Aorta (tissue), 5 donors: ENCODE results near the gene GRIK4. TPM values are rescaled to one million over a fixed set of nuclear protein-coding genes. Genes with fewer than 3 reads are reported as not detected.

Source experiments
- ATAC-seq: fragments of 200-7000 bp; cut with Tn5 transposase; one replicate; pipeline ENCODE4 v1.9.1; 2022; ENCODE audit warnings: moderate library complexity; ENCODE audit not compliant: low FRiP score
- DNase-seq, 2 donors: peaks; one replicate each; pipeline ENCODE4 v3.0.0-alpha.2; 2020
- H3K27ac ChIP-seq, 2 donors: one replicate each; pipeline ENCODE4 v1.5.1; 2013; ENCODE audit warnings: low read length in 2 of 2, mild to moderate bottlenecking in 2 of 2, moderate library complexity in 2 of 2, control low read depth in 1 of 2, inconsistent platforms in 1 of 2, low read depth in 1 of 2
- H3K27me3 ChIP-seq, 2 donors: one replicate each; pipeline ENCODE4 v1.6.1; 2013; ENCODE audit warnings: control low read depth in 1 of 2, low read length in 1 of 2, mild to moderate bottlenecking in 1 of 2, moderate library complexity in 1 of 2; ENCODE audit not compliant: insufficient read depth in 2 of 2, control insufficient read depth in 1 of 2
- H3K36me3 ChIP-seq, 2 donors: one replicate each; pipeline ENCODE4 v1.6.1; 2013; ENCODE audit warnings: control low read depth in 1 of 2, low read length in 1 of 2, mild to moderate bottlenecking in 1 of 2; ENCODE audit not compliant: insufficient read depth in 2 of 2, control insufficient read depth in 1 of 2
- H3K4me1 ChIP-seq, 2 donors: one replicate each; pipeline ENCODE4 v1.6.1; 2013; ENCODE audit warnings: low read length in 2 of 2, control low read depth in 1 of 2, mild to moderate bottlenecking in 1 of 2, moderate library complexity in 1 of 2; ENCODE audit not compliant: insufficient read depth in 2 of 2, control insufficient read depth in 1 of 2
- H3K4me3 ChIP-seq, 2 donors: one replicate each; pipeline ENCODE4 v1.5.1; 2013; ENCODE audit warnings: low read length in 2 of 2, control low read depth in 1 of 2, mild to moderate bottlenecking in 1 of 2
- H3K9me3 ChIP-seq: one replicate; pipeline ENCODE4 v1.6.1; 2013; ENCODE audit warnings: mild to moderate bottlenecking, low read length; ENCODE audit not compliant: control insufficient read depth
- WGBS, 2 donors: extraction: QIAGEN DNeasy Blood & Tissue Kit; methylation state at CpG; one replicate each; pipeline ENCODE4 v1.1.7; 2013; 5-methylcytosine and 5-hydroxymethylcytosine counted together
- intact Hi-C, 2 donors: fragments of 100-400 bp; cut with DNase I; formaldehyde crosslinking; loops; one replicate each; pipeline versions ENCODE4 v1.14.2 to v1.15.0; 2022
- polyA plus RNA-seq, 2 donors: library from polyadenylated mRNA; stranded (reverse); fragments of 200-250 nt; gene quantifications; one replicate each; pipeline ENCODE4 v1.2.3, GENCODE V29; 2013
- total RNA-seq, 2 donors: library from RNA; stranded (reverse); fragmentation: NEBNext Ultra II Directional; extraction: Animal tissue kit (Norgen Biotek cat#: 25700); gene quantifications; one replicate each; pipeline ENCODE4 v1.2.1, GENCODE V29; 2021
- donor health status: healthy with polysubstance abuse.
- donor health status: Bipolar disorder and iron deficiency.
- donor health status: DM: no; HTN: no; CAD: no.
- donor health status: DM: no; HTN: no; CAD: no.
- donor health status: DM: yes; HTN: yes; CAD: no.

The GRIK4 gene
- total and polyA plus RNA-seq, 4 donors: not detected

- ATAC-seq (no peak), DNase-seq (no peak)
- Histone ChIP-seq H3K4me3 (no peak overlapping the region), H3K4me1 (no peaks in the 10 kb centered on the region), H3K9me3 (no peaks in the 10 kb centered on the region), H3K36me3 (no peaks in the 10 kb centered on the region), H3K27me3 (no peaks in the 10 kb centered on the region), H3K27ac (no peak overlapping the region)
- 72 to 76% methylated on average over 5 of the region's 5 CpGs for WGBS, 2 donors
- intact Hi-C loops: no loop called here
Observed at GRCh38 chr11:120919566-120919965, 408.0 kb downstream of the GRIK4 start.

DNA sequence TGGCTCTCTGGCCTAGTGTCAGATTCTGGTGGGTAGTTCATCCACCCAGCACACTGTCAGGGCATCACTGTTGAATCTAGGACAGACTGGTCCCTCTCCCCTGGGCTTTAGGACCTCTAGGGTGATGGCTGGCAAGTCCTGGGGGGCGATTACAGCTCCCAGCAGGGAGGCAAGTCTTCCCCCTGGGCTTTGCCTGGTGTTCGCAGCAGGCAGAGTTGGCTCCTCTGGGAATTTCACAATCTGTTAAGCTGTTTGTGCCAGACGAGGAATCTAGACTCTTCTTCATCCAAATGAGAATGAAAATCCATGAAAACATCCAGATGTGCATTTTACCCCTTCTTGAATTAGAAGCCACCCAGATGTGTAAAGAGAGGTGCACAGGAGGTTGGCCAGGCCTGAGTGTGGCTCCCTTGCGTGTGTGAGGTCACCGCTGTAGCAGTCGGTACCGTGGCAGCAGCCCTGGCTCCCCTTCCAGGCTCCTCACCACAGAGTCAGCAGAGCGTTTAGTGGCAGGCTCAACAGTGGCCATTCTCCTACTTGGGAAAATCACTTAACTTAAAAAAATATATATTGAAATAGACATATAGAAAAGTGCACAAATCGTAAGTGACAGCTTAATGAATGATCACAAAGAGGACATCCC, 412.4 kb downstream of the GRIK4 start:
- WGBS, 2 donors: 83 to 87% methylated on average over 9 of the region's 9 CpGs
- no peak for ATAC-seq

GRCh38 chr11:120925944-120926343, 414.4 kb downstream of the GRIK4 start:
- Histone ChIP-seq H3K4me1 (no peaks in the 10 kb centered on the region), H3K9me3 (no peaks in the 10 kb centered on the region), H3K27me3 (no peaks in the 10 kb centered on the region), H3K27ac (no peak overlapping the region), H3K36me3 (no peaks in the 10 kb centered on the region), H3K4me3 (no peak overlapping the region)
- ATAC-seq (no peak), DNase-seq (no peak)
- 95 to 100% methylated on average over 2 of the region's 2 CpGs for WGBS, 2 donors
- intact Hi-C loops: no loop called here

More for the DNA sequence above, 412.4 kb downstream of the GRIK4 start:
- H3K27me3 ChIP-seq: no peaks in the 10 kb centered on the region
- no peak overlapping the region for H3K27ac ChIP-seq
- H3K9me3 ChIP-seq: no peaks in the 10 kb centered on the region
- no peaks in the 10 kb centered on the region for H3K36me3 ChIP-seq
- no peaks in the 10 kb centered on the region for H3K4me1 ChIP-seq
- intact Hi-C loops: no loop called here
- no peak for DNase-seq
- no peak overlapping the region for H3K4me3 ChIP-seq

DNA sequence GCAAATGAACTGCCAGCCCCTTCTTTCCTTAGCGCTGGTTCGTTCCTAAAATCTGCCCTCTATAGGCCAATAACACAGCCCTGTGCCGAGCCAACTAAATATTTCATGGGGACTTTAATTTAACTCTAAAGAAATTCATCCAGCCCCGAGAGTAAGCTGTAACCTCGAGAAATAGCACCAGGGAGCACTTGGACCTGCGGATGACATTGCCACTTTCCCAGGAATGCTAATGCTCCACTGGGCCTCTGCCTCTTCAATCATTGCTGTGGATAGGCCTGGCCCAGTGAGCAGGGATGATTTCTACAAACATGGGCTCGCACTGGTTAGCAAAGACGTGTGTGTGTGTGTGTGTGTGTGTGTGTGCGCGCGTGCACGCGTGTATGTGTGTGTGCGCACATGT, 417.1 kb downstream of the GRIK4 start:
- H3K4me1 ChIP-seq: no peaks in the 10 kb centered on the region
- H3K27ac ChIP-seq: no peak overlapping the region
- ATAC-seq (no peak), DNase-seq (no peak)
- H3K4me3 ChIP-seq: no peak overlapping the region
- 76 to 78% methylated on average over 14 of the region's 14 CpGs for WGBS, 2 donors
- H3K9me3 ChIP-seq: no peaks in the 10 kb centered on the region
- no peaks in the 10 kb centered on the region for H3K27me3 ChIP-seq
- no peaks in the 10 kb centered on the region for H3K36me3 ChIP-seq
- intact Hi-C loops: no loop called here

- Histone ChIP-seq H3K9me3 (no peaks in the 10 kb centered on the region), H3K4me1 (no peaks in the 10 kb centered on the region), H3K27me3 (no peaks in the 10 kb centered on the region), H3K36me3 (no peaks in the 10 kb centered on the region), H3K27ac (no peak overlapping the region), H3K4me3 (no peak overlapping the region)
- WGBS, 2 donors: 94 to 96% methylated on average over 11 of the region's 11 CpGs
- intact Hi-C loops: no loop called here
- DNase-seq (no peak), ATAC-seq (no peak)
Observed at GRCh38 chr11:120929090-120929489, 417.5 kb downstream of the GRIK4 start.

DNA sequence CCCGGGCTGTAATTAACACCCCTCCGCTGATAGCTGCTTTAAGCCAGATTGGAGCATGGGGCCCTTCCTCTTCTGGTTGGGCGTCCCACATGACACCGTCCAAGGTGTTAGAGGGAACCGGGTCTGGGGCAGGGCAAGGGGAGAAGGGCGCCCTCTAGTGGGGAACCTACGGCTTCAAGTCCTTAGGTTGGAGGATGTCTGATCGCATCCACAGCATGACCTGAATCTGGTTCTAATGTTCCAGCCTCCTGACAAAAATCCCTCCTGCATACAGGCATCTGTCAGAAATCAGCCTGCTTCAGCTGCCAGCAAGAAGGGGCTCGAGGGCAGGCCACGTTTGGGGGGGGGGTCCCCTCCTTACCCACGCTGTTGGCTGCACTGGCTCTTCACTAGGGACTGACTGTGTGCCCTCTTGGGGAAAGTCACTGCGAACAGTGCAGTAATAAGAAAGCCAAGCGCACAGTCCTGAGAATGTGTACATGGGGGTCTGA, 418.2 kb downstream of the GRIK4 start:
- Histone ChIP-seq H3K4me3 (no peak overlapping the region), H3K4me1 (no peaks in the 10 kb centered on the region), H3K27ac (no peak overlapping the region), H3K36me3 (no peaks in the 10 kb centered on the region), H3K9me3 (no peaks in the 10 kb centered on the region), H3K27me3 (no peaks in the 10 kb centered on the region)
- DNase-seq (no peak), ATAC-seq (no peak)
- intact Hi-C loops: no loop called here
- 43 to 47% methylated on average over 12 to 13 of the region's 13 CpGs for WGBS, 2 donors

GRCh38 chr11:120931057-120931779, 419.7 kb downstream of the GRIK4 start:
- H3K4me3 ChIP-seq: no peak overlapping the region
- H3K27ac ChIP-seq: no peak overlapping the region
- H3K27me3 ChIP-seq: no peaks in the 10 kb centered on the region
- ATAC-seq: no peak
- H3K9me3 ChIP-seq: no peaks in the 10 kb centered on the region
- WGBS, 2 donors: 84 to 86% methylated on average over 4 of the region's 4 CpGs
- H3K4me1 ChIP-seq: no peaks in the 10 kb centered on the region
- no peaks in the 10 kb centered on the region for H3K36me3 ChIP-seq
- no peak for DNase-seq
- intact Hi-C loops: no loop called here

- no peak overlapping the region for H3K4me3 ChIP-seq
- intact Hi-C loops: no loop called here
- no peaks in the 10 kb centered on the region for H3K27me3 ChIP-seq
- no peaks in the 10 kb centered on the region for H3K36me3 ChIP-seq
- H3K9me3 ChIP-seq: no peaks in the 10 kb centered on the region
- WGBS, 2 donors: 84 to 90% methylated on average over 5 of the region's 5 CpGs
- no peak for DNase-seq
- H3K4me1 ChIP-seq: no peaks in the 10 kb centered on the region
- ATAC-seq: no peak
- H3K27ac ChIP-seq: no peak overlapping the region
Observed at GRCh38 chr11:120932305-120932915, 420.9 kb downstream of the GRIK4 start.

- intact Hi-C loops: no loop called here
- Histone ChIP-seq H3K36me3 (no peaks in the 10 kb centered on the region), H3K4me3 (no peak overlapping the region), H3K9me3 (no peaks in the 10 kb centered on the region), H3K4me1 (no peaks in the 10 kb centered on the region), H3K27ac (no peak overlapping the region), H3K27me3 (no peaks in the 10 kb centered on the region)
- no peak for ATAC-seq
- 48 to 66% methylated on average over 3 of the region's 3 CpGs for WGBS, 2 donors
- DNase-seq: no peak
Observed at GRCh38 chr11:120936356-120936755, 424.8 kb downstream of the GRIK4 start.
